ENCODE measurements around the gene NDUFV2. TPM values are rescaled to one million over a fixed set of nuclear protein-coding genes. Genes with fewer than 3 reads are reported as not detected.

Gene NDUFV2
- total and polyA plus RNA-seq, 11 donors: 236 to 1,311 (median 440) TPM

- 85 to 93% (median 89%) methylated on average over 4 of the region's 4 CpGs for WGBS, 4 donors
- no peaks in the 10 kb centered on the region for H3K36me3 ChIP-seq
- no peak for TF ChIP-seq POLR2A (IDR thresholded peaks at IDR 0.05)
- no peak for TF ChIP-seq CTCF (IDR thresholded peaks at IDR 0.05)
- intact Hi-C loops (cut with DNase I): no loop called here
- no peak for ATAC-seq
- no peak overlapping the region for H3K4me3 ChIP-seq
- DNase-seq: no peak
- H3K27ac ChIP-seq: peak overlapping the region in 1 of 12 donors; percentile 84
- H3K9me3 ChIP-seq: no peaks in the 10 kb centered on the region
- H3K4me1 ChIP-seq: peaks cover 0 to 54% (median 0%) of the 10 kb centered on the region in 12 donors
- H3K27me3 ChIP-seq: no peaks in the 10 kb centered on the region
These were observed 20.6 kb upstream of the NDUFV2 start for GRCh38 chr18:9081940-9082339.

DNA sequence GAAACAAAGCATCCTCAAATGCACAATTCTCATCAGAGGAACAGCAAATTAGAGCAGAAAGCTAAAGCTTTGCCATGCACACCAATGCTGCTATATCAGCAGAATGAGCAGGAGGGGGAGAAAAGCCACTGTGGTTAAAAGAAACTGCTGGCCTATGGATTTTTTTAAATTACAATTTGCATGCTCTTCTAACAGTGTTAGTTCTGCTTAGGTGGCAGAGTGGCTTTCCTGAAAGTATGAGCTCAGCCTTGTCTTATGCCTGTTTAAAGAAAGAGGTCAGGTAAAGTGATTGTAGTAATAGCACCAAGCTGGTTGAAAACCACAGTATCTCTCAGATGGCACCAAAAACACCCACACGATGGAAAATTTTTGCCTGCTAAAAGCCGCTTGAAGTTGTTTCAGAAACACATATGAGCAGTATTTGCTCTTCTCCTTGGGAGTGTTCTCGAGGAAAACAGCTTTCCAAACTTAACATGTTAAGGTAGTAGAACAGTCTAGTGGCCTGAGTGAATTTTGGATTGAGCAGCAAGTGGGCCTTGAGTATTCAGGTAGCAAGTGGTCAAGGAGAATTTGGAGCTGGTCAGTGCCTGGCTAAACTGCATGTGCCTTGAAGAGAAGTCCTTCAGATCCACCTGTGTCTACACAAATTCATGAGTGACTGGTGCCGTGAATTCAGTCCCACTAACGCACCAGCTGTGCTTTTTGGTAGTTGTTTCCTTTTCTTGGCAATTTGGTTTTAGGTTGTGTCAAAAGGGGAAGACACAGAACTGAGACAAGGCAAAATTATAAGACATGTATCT lies 19.6 kb upstream of the NDUFV2 start:
- no peak for TF ChIP-seq CTCF (IDR thresholded peaks at IDR 0.05)
- no peak for TF ChIP-seq POLR2A (IDR thresholded peaks at IDR 0.05)
- DNase-seq (no peak), ATAC-seq (peak in 3 of 4 donors; percentile 42 to 49 (median 47))
- Histone ChIP-seq H3K27ac (peak overlapping the region in 3 of 12 donors; percentile 3 to 84 (median 15)), H3K4me1 (peaks cover 0 to 54% (median 0%) of the 10 kb centered on the region in 12 donors), H3K9me3 (no peaks in the 10 kb centered on the region), H3K27me3 (no peaks in the 10 kb centered on the region), H3K36me3 (no peaks in the 10 kb centered on the region), H3K4me3 (no peak overlapping the region)
- intact Hi-C loops (cut with DNase I): no loop called here
- 78 to 85% (median 84%) methylated on average over 5 of the region's 5 CpGs for WGBS, 4 donors

DNA sequence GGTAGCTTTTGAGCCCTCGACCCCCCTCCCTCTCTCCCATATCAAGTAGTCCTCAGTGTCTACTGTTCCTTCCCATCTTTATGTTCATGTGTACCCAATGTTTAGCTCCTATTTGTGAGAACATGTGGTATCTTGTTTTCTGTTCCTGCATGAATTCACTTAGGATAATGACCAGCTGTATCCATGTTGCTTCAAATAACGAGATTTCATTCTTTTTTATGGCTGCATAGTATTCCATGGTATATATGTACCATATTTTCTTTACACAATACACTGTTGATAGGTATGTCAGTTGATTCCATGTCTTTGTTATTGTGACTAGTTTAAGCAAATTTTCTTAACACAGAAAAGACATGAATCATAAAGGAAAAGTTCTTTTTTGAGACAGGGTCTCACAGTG lies 16.5 kb upstream of the NDUFV2 start:
- H3K36me3 ChIP-seq: no peaks in the 10 kb centered on the region
- H3K27ac ChIP-seq: no peak overlapping the region
- no peak for TF ChIP-seq POLR2A (IDR thresholded peaks at IDR 0.05)
- no peak for TF ChIP-seq CTCF (IDR thresholded peaks at IDR 0.05)
- H3K9me3 ChIP-seq: no peaks in the 10 kb centered on the region
- no peak overlapping the region for H3K4me3 ChIP-seq
- no peak for DNase-seq
- WGBS, 4 donors: 65 to 70% (median 68%) methylated on average over 2 of the region's 2 CpGs
- peaks cover 0 to 45% (median 0%) of the 10 kb centered on the region in 12 donors for H3K4me1 ChIP-seq
- H3K27me3 ChIP-seq: no peaks in the 10 kb centered on the region
- intact Hi-C loops (cut with DNase I): no loop called here
- no peak for ATAC-seq

GRCh38 chr18:9086624-9087023 lies 15.9 kb upstream of the NDUFV2 start:
- H3K27me3 ChIP-seq: no peaks in the 10 kb centered on the region
- WGBS, 4 donors: 91 to 94% (median 93%) methylated on average over 1 of the region's 1 CpG
- ATAC-seq (no peak), DNase-seq (no peak)
- H3K36me3 ChIP-seq: no peaks in the 10 kb centered on the region
- TF ChIP-seq POLR2A (IDR thresholded peaks at IDR 0.05) (no peak), CTCF (IDR thresholded peaks at IDR 0.05) (no peak)
- H3K9me3 ChIP-seq: no peaks in the 10 kb centered on the region
- H3K4me3 ChIP-seq: no peak overlapping the region
- intact Hi-C loops (cut with DNase I): no loop called here
- no peak overlapping the region for H3K27ac ChIP-seq
- H3K4me1 ChIP-seq: peaks cover 0 to 39% (median 0%) of the 10 kb centered on the region in 12 donors
